ENCODE measurements around the gene ABTB1.

DNA sequence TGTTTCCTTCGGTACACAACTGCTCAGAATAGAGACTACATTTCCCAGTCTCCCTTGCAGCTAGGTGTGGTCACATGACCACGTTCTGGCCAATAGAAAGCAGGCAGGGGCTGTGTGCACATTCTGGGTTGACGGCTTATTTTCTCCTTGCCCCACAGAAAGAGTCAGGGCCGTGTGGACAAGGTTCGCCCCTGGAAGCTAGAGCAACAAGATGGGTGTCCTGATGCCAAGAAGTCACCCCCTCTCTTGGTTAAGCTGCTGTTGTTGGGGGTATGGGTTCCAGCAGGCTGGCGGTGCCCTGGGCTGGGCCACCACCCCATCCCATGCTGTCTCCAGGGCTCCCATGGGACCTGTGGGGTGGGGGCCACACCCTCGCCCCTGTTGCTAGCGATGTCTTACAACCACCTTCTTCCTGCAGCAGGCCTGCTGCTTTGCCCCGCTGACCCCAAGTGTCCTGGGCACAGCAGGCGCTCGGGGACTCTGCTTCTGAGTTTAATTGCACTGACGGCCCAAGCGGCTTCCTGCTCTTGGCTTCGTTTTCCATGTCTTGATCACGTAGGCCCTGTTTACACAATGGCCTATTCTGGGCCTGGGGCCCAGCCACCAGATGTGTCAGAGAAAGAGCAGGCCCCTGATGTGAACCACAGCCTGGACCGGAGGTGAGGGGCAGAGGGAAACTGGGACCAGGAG, 24.9 kb downstream of the ABTB1 start:
- no peak for TF ChIP-seq SUZ12 (IDR thresholded peaks at IDR 0.05; ENCODE audit: extremely low read depth, insufficient read depth, insufficient read length)
- TF ChIP-seq ZNF274 (IDR thresholded peaks at IDR 0.05; ENCODE audit: low read depth, low read length), result no peak
- no peak for TF ChIP-seq YY1 (IDR thresholded peaks at IDR 0.05; ENCODE audit: insufficient read depth, insufficient read length)
